Measurements from ENCODE around the gene PRKAA2.

Gene PRKAA2

GRCh38 chr1:56713112-56713511, 68.0 kb downstream of the PRKAA2 start:
- DNase-seq: no peak

GRCh38 chr1:56715156-56715555, 70.0 kb downstream of the PRKAA2 start:
- no peak for DNase-seq

- DNase-seq: no peak
These were observed 74.1 kb downstream of the PRKAA2 start for GRCh38 chr1:56719171-56719570.

- DNase-seq: no peak
These were observed 81.6 kb downstream of the PRKAA2 start for GRCh38 chr1:56726706-56727105.

GRCh38 chr1:56728964-56729363, 83.8 kb downstream of the PRKAA2 start:
- no peak for DNase-seq

GRCh38 chr1:56745231-56745630, 100.1 kb downstream of the PRKAA2 start:
- DNase-seq: no peak

- no peak for DNase-seq
These were observed 109.8 kb downstream of the PRKAA2 start for GRCh38 chr1:56754708-56755479.

GRCh38 chr1:56755911-56756310, 110.8 kb downstream of the PRKAA2 start:
- DNase-seq: no peak

GRCh38 chr1:56758135-56758534, 113.0 kb downstream of the PRKAA2 start:
- DNase-seq: no peak

- DNase-seq: no peak
These were observed 113.7 kb downstream of the PRKAA2 start for GRCh38 chr1:56758794-56759193.
